HL-60 (cell line): Measurements from ENCODE around the gene KCNQ1.

Experiments used
- GABPA ChIP-seq: IDR thresholded peaks from 2 replicates; pipeline ENCODE4 v1.6.1; 2012; ENCODE audit warnings: low read depth
- POLR2AphosphoS5 ChIP-seq: IDR thresholded peaks from 2 replicates; pipeline ENCODE4 v1.6.1; 2012; ENCODE audit warnings: low read depth
- REST ChIP-seq: IDR thresholded peaks from 2 replicates; pipeline ENCODE4 v1.6.1; 2012; ENCODE audit warnings: low read depth; ENCODE audit not compliant: insufficient replicate concordance
- TF ChIP-seq, protein P1 (sequence below): IDR thresholded peaks from one replicate; pipeline ENCODE4 v1.5.1; 2011; ENCODE audit warnings: low read length, control low read depth, inconsistent platforms; ENCODE audit not compliant: insufficient read depth

DNA sequence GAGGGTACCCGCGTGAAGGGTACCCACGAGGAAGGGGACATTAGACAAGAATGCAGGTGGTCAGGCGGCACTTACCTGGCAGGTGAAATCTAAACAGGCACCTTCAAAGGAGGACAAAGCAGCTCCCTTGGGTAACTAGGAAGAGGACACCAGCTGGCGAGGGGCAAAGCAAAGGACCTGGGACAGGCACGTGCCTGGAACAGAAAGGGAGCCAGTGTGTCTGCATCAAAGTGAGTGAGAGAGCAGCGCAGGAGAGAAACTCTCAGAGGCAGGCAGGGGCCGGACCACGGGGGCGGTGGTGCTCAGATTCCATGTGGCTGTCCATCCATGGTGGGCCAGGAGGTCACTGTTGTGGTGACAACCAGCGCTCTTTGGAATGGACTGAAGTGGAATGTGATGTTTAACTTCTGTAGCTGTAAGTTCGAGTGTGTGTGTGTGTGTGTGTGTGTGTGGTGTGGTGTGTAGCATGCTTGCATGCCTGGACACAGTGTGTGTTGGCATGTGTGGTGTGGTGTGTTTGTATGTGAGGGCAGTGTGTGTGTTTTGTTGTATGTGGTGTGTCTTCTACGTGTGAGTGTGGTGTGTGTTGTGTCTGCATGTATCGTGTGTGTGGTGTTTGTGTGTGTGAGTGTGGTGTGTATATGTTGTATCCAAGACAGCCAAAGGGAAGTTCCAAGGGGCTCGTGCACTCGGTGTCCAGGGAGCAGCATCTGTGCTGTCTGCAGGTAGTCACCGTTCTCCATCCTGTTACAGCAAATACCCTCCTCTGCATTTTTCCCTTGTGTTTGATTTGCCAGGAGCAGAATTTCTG lies 354.3 kb downstream of the KCNQ1 start:
- TF ChIP-seq, protein P1, sequence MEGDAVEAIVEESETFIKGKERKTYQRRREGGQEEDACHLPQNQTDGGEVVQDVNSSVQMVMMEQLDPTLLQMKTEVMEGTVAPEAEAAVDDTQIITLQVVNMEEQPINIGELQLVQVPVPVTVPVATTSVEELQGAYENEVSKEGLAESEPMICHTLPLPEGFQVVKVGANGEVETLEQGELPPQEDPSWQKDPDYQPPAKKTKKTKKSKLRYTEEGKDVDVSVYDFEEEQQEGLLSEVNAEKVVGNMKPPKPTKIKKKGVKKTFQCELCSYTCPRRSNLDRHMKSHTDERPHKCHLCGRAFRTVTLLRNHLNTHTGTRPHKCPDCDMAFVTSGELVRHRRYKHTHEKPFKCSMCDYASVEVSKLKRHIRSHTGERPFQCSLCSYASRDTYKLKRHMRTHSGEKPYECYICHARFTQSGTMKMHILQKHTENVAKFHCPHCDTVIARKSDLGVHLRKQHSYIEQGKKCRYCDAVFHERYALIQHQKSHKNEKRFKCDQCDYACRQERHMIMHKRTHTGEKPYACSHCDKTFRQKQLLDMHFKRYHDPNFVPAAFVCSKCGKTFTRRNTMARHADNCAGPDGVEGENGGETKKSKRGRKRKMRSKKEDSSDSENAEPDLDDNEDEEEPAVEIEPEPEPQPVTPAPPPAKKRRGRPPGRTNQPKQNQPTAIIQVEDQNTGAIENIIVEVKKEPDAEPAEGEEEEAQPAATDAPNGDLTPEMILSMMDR, result no peak
- TF ChIP-seq POLR2AphosphoS5 (no peak), REST (no peak), GABPA (no peak)
